Cardiac muscle cell (in vitro differentiated cells and primary cell): Measurements from ENCODE around the gene OXT. TPM values are rescaled to one million over a fixed set of nuclear protein-coding genes. Genes with fewer than 3 reads are reported as not detected.

Experiments used
- DNase-seq, 2 donors: peaks; one replicate each; pipeline versions ENCODE4 v3.0.0 to v3.0.0-alpha.2; 2010 to 2017; ENCODE audit warnings: low read depth in 1 of 2, low spot score in 1 of 2
- H3K27ac ChIP-seq: fragments of 200-600 bp; sonication (generic); 2 replicates; pipeline ENCODE4 v1.5.1; 2016
- H3K27me3 ChIP-seq: fragments of 200-600 bp; sonication (generic); 2 replicates; pipeline ENCODE4 v1.6.0; 2016; ENCODE audit warnings: control low read depth
- H3K36me3 ChIP-seq: fragments of 200-600 bp; sonication (generic); 2 replicates; pipeline ENCODE4 v1.5.1; 2016; ENCODE audit warnings: control low read depth
- H3K4me1 ChIP-seq: fragments of 200-600 bp; sonication (generic); 2 replicates; pipeline ENCODE4 v1.8.1; 2017; ENCODE audit warnings: low read depth, mild to moderate bottlenecking, mixed run types
- H3K4me3 ChIP-seq: fragments of 200-600 bp; sonication (generic); 2 replicates; pipeline ENCODE4 v1.5.1; 2016; ENCODE audit warnings: mild to moderate bottlenecking
- H3K9me3 ChIP-seq: fragments of 200-600 bp; sonication (generic); 2 replicates; pipeline ENCODE4 v1.5.1; 2017; ENCODE audit warnings: low read depth, mild to moderate bottlenecking, control low read depth
- CTCF ChIP-seq: IDR thresholded peaks from 2 replicates; pipeline ENCODE4 v1.5.1; 2012; ENCODE audit warnings: low read depth, mild to moderate bottlenecking, low read length
- polyA plus RNA-seq: library from polyadenylated mRNA; unstranded; fragments of >200 nt; fragmentation: Nextera tagmentation; extraction: Ambion mirVana; gene quantifications from 2 replicates; pipeline ENCODE4 v1.2.1, GENCODE V29; 2016
- total RNA-seq: library from RNA; depleted of rRNA; stranded (reverse); fragments of >200 nt; gene quantifications from 2 replicates; pipeline ENCODE4 v1.2.3, GENCODE V29; 2016

Gene OXT
- total and polyA plus RNA-seq, 2 experiments from 2014 or later = not detected

DNA sequence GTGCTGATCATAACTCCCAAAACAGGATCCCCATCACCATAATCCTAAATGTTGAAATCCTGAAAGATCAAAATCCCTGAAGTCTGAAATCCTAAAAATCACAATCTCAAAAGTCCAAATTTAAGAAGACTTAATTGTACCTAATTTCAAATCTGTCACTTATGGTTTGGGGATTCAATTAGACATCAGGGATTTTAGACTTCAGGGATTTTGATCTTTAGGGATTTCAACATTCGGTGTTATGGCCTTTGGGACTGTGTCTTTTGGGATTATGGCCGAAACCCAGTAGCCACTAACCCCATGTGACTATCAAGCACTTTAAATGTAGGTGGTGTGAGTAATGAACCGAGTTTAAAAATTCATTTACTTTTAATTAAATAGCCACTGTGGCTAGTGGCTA, 34.8 kb downstream of the OXT start:
- Histone ChIP-seq H3K27me3 (no peaks in the 10 kb centered on the region), H3K27ac (no peak overlapping the region), H3K4me1 (no peaks in the 10 kb centered on the region), H3K36me3 (no peaks in the 10 kb centered on the region), H3K9me3 (no peaks in the 10 kb centered on the region), H3K4me3 (no peak overlapping the region)
- no peak for DNase-seq
- TF ChIP-seq CTCF = no peak

DNA sequence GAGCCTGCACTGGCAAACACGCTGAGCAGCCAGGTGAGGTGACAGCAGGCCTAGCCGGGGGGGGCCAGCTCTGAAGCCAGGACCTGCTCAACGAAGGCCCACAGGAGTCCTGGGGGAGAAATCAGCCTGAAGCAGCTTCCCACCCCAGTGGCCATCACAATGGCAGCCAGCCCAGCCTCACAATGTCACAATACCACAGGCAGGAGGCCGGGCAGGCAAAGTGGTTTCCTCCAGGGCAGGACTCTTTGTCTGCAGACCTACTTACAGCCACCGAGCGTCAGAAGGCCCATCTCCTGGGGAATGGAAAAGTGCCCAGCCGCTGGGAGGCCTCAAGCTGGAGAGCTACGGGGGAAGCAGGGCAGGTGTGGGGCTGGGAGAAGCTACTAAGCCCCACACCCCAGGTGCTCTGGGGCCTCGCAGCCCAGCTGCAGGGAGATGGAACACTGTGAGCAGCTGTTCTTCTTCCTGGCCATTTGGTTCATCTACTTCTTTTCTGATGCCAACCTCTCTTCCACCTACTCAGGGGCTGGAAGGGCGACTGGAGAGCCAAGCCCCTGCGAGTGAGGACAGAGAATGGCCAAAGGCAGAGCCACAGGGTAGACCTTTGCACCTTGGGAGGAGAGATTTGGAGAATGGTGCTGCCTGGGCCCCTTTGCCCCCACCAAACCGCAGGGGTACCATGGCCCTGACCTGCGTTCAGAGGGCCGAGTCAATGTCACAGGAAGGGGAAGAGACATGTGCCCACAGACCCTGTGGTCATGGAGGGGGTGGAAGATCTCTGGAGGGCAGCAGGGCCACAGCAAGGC, 35.4 kb downstream of the OXT start:
- Histone ChIP-seq H3K27ac (no peak overlapping the region), H3K4me1 (no peaks in the 10 kb centered on the region), H3K27me3 (no peaks in the 10 kb centered on the region), H3K9me3 (no peaks in the 10 kb centered on the region), H3K36me3 (no peaks in the 10 kb centered on the region), H3K4me3 (no peak overlapping the region)
- no peak for TF ChIP-seq CTCF
- no peak for DNase-seq

DNA sequence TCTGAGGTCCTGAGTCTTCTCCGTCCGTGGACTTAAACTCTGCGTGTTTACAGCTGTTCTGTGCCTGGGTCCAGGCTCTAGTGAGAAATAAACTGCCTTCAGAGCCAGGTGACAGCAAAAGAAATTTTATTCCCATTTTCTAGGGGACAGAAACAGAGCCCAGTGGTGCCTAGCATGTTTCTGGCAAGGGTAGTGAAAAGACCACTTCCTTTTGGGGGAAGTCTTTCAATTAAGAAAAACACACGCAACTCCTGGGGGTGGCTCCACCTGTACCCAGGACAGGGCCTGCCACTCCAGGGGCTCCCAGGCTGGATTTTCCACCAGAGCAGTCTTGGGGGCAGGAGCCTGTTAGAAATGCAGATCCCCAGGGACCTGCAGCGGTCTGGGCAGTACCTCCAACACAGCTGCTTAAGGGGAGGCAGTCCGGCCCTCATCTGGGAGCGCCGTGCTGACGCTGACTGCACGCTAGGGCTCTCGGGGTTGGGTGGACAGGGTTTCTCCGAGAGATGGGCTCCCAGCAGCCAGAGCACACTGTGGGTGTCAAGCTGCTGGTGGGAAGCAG, 36.1 kb downstream of the OXT start:
- Histone ChIP-seq H3K27ac (no peak overlapping the region), H3K36me3 (no peaks in the 10 kb centered on the region), H3K4me1 (no peaks in the 10 kb centered on the region), H3K9me3 (no peaks in the 10 kb centered on the region), H3K27me3 (no peaks in the 10 kb centered on the region), H3K4me3 (no peak overlapping the region)
- DNase-seq = no peak
- no peak for TF ChIP-seq CTCF

- no peaks in the 10 kb centered on the region for H3K27me3 ChIP-seq
- H3K9me3 ChIP-seq = no peaks in the 10 kb centered on the region
- H3K4me3 ChIP-seq = no peak overlapping the region
- H3K27ac ChIP-seq = no peak overlapping the region
- no peaks in the 10 kb centered on the region for H3K4me1 ChIP-seq
- no peaks in the 10 kb centered on the region for H3K36me3 ChIP-seq
- no peak for TF ChIP-seq CTCF
- no peak for DNase-seq
Measured at GRCh38 chr20:3109350-3110302, 38.2 kb downstream of the OXT start.

- H3K36me3 ChIP-seq = no peaks in the 10 kb centered on the region
- H3K27ac ChIP-seq = no peak overlapping the region
- H3K4me3 ChIP-seq = no peak overlapping the region
- no peaks in the 10 kb centered on the region for H3K9me3 ChIP-seq
- H3K4me1 ChIP-seq = no peaks in the 10 kb centered on the region
- H3K27me3 ChIP-seq = no peaks in the 10 kb centered on the region
- DNase-seq = no peak
- TF ChIP-seq CTCF = no peak
Measured at GRCh38 chr20:3111507-3111906, 40.1 kb downstream of the OXT start.
